WTC11 (cell line): ENCODE measurements around the gene TPX2. TPM values are rescaled to one million over a fixed set of nuclear protein-coding genes. Genes with fewer than 3 reads are reported as not detected.

ENCODE experiments used
- ATAC-seq: fragments of 200-7000 bp; cut with Tn5 transposase; 2 replicates; pipeline ENCODE4 v1.10.0; 2021; ENCODE audit warnings: mild to moderate bottlenecking, moderate library complexity
- CTCF ChIA-PET: fragments of 300-600 bp; sonication (Branson Sonifier 250); formaldehyde crosslinking; loops from one replicate; lab custom pipeline; 2021; ENCODE audit warnings: antibody characterized with exemption; lab: Charles Lee
- POLR2A ChIA-PET: fragments of 350-600 bp; sonication (Branson Sonifier 250); formaldehyde crosslinking; loops from one replicate; lab custom pipeline; 2021; ENCODE audit warnings: antibody characterized with exemption; lab: Charles Lee
- DNase-seq: peaks from one replicate; pipeline ENCODE4 v3.0.0; 2021; ENCODE audit warnings: low spot score
- H3K27ac Mint-ChIP-seq: 2 replicates; pipeline ENCODE4 v1.8.0; 2021; ENCODE audit warnings: mixed read lengths
- H3K27me3 Mint-ChIP-seq: 2 replicates; pipeline ENCODE4 v1.8.0; 2021; ENCODE audit warnings: low read depth, mild to moderate bottlenecking, moderate library complexity, mixed read lengths
- H3K36me3 Mint-ChIP-seq: 2 replicates; pipeline ENCODE4 v1.8.0; 2021; ENCODE audit warnings: mixed read lengths
- H3K4me1 Mint-ChIP-seq: 2 replicates; pipeline ENCODE4 v1.8.0; 2022; ENCODE audit warnings: mixed read lengths
- H3K4me3 Mint-ChIP-seq: 2 replicates; pipeline ENCODE4 v1.8.0; 2021; ENCODE audit warnings: mild to moderate bottlenecking, moderate library complexity, mixed read lengths
- H3K9me3 Mint-ChIP-seq: 2 replicates; pipeline ENCODE4 v1.8.0; 2021; ENCODE audit warnings: mixed read lengths
- CREB1 ChIP-seq: sonication (generic); formaldehyde crosslinking; IDR thresholded peaks from 2 replicates; pipeline ENCODE4 v1.8.0; 2023; ENCODE audit warnings: mild to moderate bottlenecking, missing genetic modification reagents
- ESRRA ChIP-seq: sonication (generic); formaldehyde crosslinking; IDR thresholded peaks from 2 replicates; pipeline ENCODE4 v1.8.1; 2022; ENCODE audit warnings: mild to moderate bottlenecking, missing genetic modification reagents, borderline replicate concordance
- ETV6 ChIP-seq: sonication (generic); formaldehyde crosslinking; IDR thresholded peaks from 2 replicates; pipeline ENCODE4 v1.8.1; 2022; ENCODE audit warnings: mild to moderate bottlenecking, missing genetic modification reagents
- GTF2I ChIP-seq: fragments of 250-450 bp; sonication (Bioruptor Pico); conservative IDR thresholded peaks from 2 replicates; pipeline ENCODE4 v1.4.0; 2021; ENCODE audit warnings: mild to moderate bottlenecking
- IRF2 ChIP-seq: sonication (generic); formaldehyde crosslinking; IDR thresholded peaks from 2 replicates; pipeline ENCODE4 v1.8.0; 2022; ENCODE audit warnings: low read depth, missing genetic modification reagents, borderline replicate concordance
- MAX ChIP-seq: sonication (generic); formaldehyde crosslinking; IDR thresholded peaks from 2 replicates; pipeline ENCODE4 v1.8.0; 2022; ENCODE audit warnings: mild to moderate bottlenecking, missing genetic modification reagents
- RELA ChIP-seq: sonication (generic); formaldehyde crosslinking; IDR thresholded peaks from 2 replicates; pipeline ENCODE4 v1.8.1; 2022; ENCODE audit warnings: missing genetic modification reagents, mild to moderate bottlenecking, borderline replicate concordance
- RORB ChIP-seq: fragments of 250-450 bp; sonication (Bioruptor Pico); IDR thresholded peaks from 2 replicates; pipeline ENCODE4 v1.9.0; 2021; ENCODE audit warnings: mild to moderate bottlenecking
- SMAD3 ChIP-seq: sonication (generic); formaldehyde crosslinking; IDR thresholded peaks from 2 replicates; pipeline ENCODE4 v1.8.0; 2022; ENCODE audit warnings: missing genetic modification reagents, mild to moderate bottlenecking, borderline replicate concordance
- ZNF138 ChIP-seq: sonication (generic); formaldehyde crosslinking; conservative IDR thresholded peaks from 2 replicates; pipeline ENCODE4 v1.8.1; 2022; ENCODE audit warnings: mild to moderate bottlenecking, moderate library complexity, missing genetic modification reagents
- ZNF425 ChIP-seq: fragments of 250-450 bp; sonication (Bioruptor Pico); conservative IDR thresholded peaks from 2 replicates; pipeline ENCODE4 v1.9.0; 2021; ENCODE audit warnings: mild to moderate bottlenecking
- total RNA-seq: library from RNA; stranded (reverse); gene quantifications from 3 replicates; pipeline ENCODE4 v1.2.3, GENCODE V29; 2021
- TF ChIP-seq, protein P1 (sequence below): sonication (generic); formaldehyde crosslinking; IDR thresholded peaks from 2 replicates; pipeline ENCODE4 v1.8.1; 2023; ENCODE audit warnings: mild to moderate bottlenecking, moderate library complexity, missing genetic modification reagents
- TF ChIP-seq, protein P2 (sequence below): fragments of 250-450 bp; sonication (Bioruptor Pico); IDR thresholded peaks from 2 replicates; pipeline ENCODE4 v1.9.0; 2021; ENCODE audit warnings: moderate library complexity, mild to moderate bottlenecking, inconsistent platforms, borderline replicate concordance
- TF ChIP-seq, protein P3 (sequence below): sonication (generic); formaldehyde crosslinking; IDR thresholded peaks from 2 replicates; pipeline ENCODE4 v1.8.1; 2022; ENCODE audit warnings: missing genetic modification reagents, borderline replicate concordance

TPX2 gene
- total RNA-seq, 1 experiment from 2014 or later, result 123 TPM

DNA sequence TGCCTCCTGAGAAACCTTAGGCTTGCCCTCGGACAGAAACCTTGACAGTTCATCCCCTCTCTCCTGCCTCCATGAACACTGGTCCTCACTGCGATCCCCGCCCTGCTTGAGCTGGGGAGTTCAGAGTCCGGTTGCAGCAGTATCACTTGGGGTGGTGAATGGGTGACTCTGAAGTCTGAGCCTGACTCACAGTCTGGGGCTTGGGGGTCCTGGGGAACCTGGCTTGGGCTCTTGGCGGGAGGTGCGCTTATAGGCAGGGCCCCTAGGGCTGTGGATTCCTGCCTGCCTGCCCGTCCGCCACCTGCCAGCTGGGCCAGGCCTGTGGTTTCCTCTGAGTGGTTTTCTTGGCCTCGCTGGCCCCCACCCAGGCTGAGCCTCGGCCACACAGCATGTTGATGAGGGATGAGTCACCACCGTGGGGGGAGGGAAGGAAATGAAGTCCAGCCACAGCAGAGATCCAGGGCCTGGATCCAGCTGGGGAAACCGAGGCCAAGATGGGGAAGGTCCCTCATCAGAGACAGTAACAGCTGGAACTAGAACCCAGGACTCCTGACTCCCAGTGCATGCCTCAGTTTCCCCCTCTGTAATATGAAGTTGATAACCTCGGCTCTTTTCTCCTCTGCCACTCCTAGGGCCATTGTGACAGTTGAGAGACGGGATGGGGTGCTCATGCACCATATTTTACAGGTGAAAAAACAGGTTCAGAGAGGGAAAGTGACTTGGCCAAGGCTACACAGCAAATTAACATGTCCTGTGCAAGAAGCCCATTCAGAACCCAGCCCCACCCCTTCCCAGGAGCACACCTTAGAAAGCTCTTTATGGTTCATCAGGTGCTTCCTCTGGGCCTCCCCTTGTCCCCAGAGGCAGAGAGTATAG, 97.1 kb downstream of the TPX2 start (continued):
- TF ChIP-seq MAX, result no peak

DNA sequence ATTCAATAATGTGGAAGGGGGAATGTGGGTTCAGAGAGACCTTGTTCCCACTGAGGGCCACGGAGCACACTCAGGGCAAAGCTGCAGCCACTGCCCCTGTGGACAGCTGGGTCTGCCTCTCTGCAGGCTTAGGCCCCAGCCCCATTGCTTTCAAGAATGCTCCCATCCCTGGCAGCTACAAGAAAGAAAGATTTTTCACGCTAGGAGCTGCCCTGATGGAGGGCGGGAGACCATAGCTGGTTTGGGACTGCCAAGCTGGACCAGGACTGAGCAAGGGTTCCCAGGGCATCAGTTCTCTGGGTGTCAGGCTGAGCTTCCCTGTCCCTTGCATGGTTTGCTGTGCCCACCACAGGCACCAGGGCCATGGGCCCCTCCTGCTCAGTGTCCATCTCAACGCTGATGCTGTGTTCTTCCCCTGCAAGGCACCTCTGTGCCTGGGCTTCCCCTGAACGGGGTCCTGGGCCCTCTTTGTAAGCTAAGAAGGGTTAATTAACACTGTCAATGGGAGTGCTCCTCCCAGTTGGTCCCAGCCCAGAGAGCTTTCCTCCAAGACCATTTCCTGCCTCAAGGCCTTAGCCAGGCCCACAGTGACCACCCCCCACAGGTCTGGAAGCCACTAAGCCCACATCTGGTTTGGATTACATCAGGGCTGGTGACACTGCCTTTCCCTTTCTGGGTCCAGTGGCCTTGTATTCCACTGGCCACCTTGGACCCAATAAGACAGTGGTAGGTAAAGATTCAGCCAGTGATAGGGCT, 97.9 kb downstream of the TPX2 start:
- no peak for DNase-seq
- Mint-ChIP-seq H3K4me1 (peaks cover 19% of the 10 kb centered on the region; the same call in 1 of the 2 replicates), H3K9me3 (no peaks in the 10 kb centered on the region), H3K27ac (no peak overlapping the region), H3K36me3 (no peaks in the 10 kb centered on the region), H3K4me3 (no peak overlapping the region), H3K27me3 (no peaks in the 10 kb centered on the region)
- ChIA-PET POLR2A (interaction anchor here (0.6 kb wide), 1 partner anchor 241 kb away, joined by 3 read pairs; no protein-coding TSS in a partner anchor), CTCF (interaction anchor here (0.7 to 5.7 kb wide), 10 partner anchors 9 to 280 kb away, joined by 3 to 70 read pairs (median 4); partner anchors contain the start of gene FOXS1)
- ATAC-seq, result no peak
- TF ChIP-seq RELA (CRISPR knock-in tag) (no peak), ZNF138 (no peak), SMAD3 (CRISPR knock-in tag) (no peak), IRF2 (CRISPR knock-in tag) (no peak), CREB1 (CRISPR knock-in tag) (no peak), ESRRA (CRISPR knock-in tag) (no peak), GTF2I (no peak), ETV6 (CRISPR knock-in tag) (no peak), RORB (CRISPR knock-in tag) (no peak), ZNF425 (CRISPR knock-in tag) (no peak)
- TF ChIP-seq, protein P1, sequence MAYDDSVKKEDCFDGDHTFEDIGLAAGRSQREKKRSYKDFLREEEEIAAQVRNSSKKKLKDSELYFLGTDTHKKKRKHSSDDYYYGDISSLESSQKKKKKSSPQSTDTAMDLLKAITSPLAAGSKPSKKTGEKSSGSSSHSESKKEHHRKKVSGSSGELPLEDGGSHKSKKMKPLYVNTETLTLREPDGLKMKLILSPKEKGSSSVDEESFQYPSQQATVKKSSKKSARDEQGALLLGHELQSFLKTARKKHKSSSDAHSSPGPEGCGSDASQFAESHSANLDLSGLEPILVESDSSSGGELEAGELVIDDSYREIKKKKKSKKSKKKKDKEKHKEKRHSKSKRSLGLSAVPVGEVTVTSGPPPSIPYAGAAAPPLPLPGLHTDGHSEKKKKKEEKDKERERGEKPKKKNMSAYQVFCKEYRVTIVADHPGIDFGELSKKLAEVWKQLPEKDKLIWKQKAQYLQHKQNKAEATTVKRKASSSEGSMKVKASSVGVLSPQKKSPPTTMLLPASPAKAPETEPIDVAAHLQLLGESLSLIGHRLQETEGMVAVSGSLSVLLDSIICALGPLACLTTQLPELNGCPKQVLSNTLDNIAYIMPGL (CRISPR knock-in tag), result no peak
- TF ChIP-seq, protein P2, sequence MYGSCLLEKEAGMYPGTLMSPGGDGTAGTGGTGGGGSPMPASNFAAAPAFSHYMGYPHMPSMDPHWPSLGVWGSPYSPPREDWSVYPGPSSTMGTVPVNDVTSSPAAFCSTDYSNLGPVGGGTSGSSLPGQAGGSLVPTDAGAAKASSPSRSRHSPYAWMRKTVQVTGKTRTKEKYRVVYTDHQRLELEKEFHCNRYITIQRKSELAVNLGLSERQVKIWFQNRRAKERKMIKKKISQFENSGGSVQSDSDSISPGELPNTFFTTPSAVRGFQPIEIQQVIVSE, result no peak
- TF ChIP-seq, protein P3, sequence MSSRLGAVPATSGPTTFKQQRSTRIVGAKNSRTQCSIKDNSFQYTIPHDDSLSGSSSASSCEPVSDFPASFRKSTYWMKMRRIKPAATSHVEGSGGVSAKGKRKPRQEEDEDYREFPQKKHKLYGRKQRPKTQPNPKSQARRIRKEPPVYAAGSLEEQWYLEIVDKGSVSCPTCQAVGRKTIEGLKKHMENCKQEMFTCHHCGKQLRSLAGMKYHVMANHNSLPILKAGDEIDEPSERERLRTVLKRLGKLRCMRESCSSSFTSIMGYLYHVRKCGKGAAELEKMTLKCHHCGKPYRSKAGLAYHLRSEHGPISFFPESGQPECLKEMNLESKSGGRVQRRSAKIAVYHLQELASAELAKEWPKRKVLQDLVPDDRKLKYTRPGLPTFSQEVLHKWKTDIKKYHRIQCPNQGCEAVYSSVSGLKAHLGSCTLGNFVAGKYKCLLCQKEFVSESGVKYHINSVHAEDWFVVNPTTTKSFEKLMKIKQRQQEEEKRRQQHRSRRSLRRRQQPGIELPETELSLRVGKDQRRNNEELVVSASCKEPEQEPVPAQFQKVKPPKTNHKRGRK (CRISPR knock-in tag), result no peak
